ENCODE measurements around the gene AP5S1.
"Not testable (repeated sequence)": the region's sequence is repeated elsewhere in the genome, so short reads cannot be mapped to it uniquely, and the experiment has no call there.

GRCh38 chr20:3789201-3789600 is 31.1 kb upstream of the AP5S1 start:
- not testable (repeated sequence) for TF ChIP-seq CTCF (conservative IDR thresholded peaks at IDR 0.05; ENCODE audit: low read length); EZH2phosphoT487 (IDR thresholded peaks at IDR 0.05; ENCODE audit: borderline replicate concordance)
